Activated T-cell treated with anti-CD3 and anti-CD28 coated beads, Interleukin-2, amount 50 U/mL, for 72 hours (primary cell): ENCODE data around the gene ELF2. TPM values are rescaled to one million over a fixed set of nuclear protein-coding genes. Genes with fewer than 3 reads are reported as not detected.
"Not testable (repeated sequence)": the region's sequence is repeated elsewhere in the genome, so short reads cannot be mapped to it uniquely, and the experiment has no call there.

Experiments used
- ATAC-seq, 2 donors: fragments of 150-1000 bp; cut with Tn5 transposase; replicated peaks in 1 of 2; 2 replicates each; pipeline ENCODE4 v1.10.0; 2021; ENCODE audit warnings: moderate library complexity in 2 of 2, mild to moderate bottlenecking in 1 of 2
- DNase-seq, 2 donors: peaks; one replicate each; pipeline ENCODE4 v3.0.0; 2021 to 2022; ENCODE audit warnings: mixed read lengths in 1 of 2
- H3K27ac Mint-ChIP-seq: one replicate; pipeline ENCODE4 v1.8.0; 2022; ENCODE audit warnings: mild to moderate bottlenecking, moderate library complexity, mixed read lengths
- H3K27me3 Mint-ChIP-seq: one replicate; pipeline ENCODE4 v1.8.0; 2022; ENCODE audit warnings: low read depth, mixed read lengths
- H3K36me3 Mint-ChIP-seq, 2 donors: one replicate each; pipeline ENCODE4 v1.8.0; 2022; ENCODE audit warnings: mixed read lengths in 2 of 2, mild to moderate bottlenecking in 1 of 2; ENCODE audit not compliant: insufficient read depth in 2 of 2
- H3K4me1 Mint-ChIP-seq: one replicate; pipeline ENCODE4 v1.8.0; 2022; ENCODE audit warnings: low read depth, mixed read lengths
- H3K4me3 Mint-ChIP-seq, 2 donors: one replicate each; pipeline ENCODE4 v1.8.0; 2022; ENCODE audit warnings: mild to moderate bottlenecking in 2 of 2, mixed read lengths in 2 of 2, moderate library complexity in 2 of 2
- H3K9me3 Mint-ChIP-seq, 2 donors: one replicate each; pipeline ENCODE4 v1.8.0; 2022; ENCODE audit warnings: mixed read lengths in 2 of 2
- total RNA-seq, 2 donors: library from RNA; stranded (reverse); gene quantifications; one replicate each; pipeline ENCODE4 v1.2.3, GENCODE V29; 2022

The ELF2 gene
- total RNA-seq: 10 to 100 TPM; 34.8 to 36.4 TPM

- Mint-ChIP-seq H3K27ac (peak within 1 kb of the TSS; percentile 63), H3K36me3 (no peaks in the 10 kb centered on the region), H3K27me3 (no peaks in the 10 kb centered on the region), H3K4me1 (peaks cover 27% of the 10 kb centered on the region), H3K9me3 (no peaks in the 10 kb centered on the region), H3K4me3 (peak within 1 kb of the TSS; percentile 95 to 97)
- DNase-seq: peak; percentile 90
- peak; percentile 62 to 65 for ATAC-seq
These were observed at the start of gene ELF2 for GRCh38 chr4:139177049-139177868. Gene ELF2 (minus strand): TSS chr4:139177218. CDS start chr4:139137701, 39,517 bp downstream.

DNA sequence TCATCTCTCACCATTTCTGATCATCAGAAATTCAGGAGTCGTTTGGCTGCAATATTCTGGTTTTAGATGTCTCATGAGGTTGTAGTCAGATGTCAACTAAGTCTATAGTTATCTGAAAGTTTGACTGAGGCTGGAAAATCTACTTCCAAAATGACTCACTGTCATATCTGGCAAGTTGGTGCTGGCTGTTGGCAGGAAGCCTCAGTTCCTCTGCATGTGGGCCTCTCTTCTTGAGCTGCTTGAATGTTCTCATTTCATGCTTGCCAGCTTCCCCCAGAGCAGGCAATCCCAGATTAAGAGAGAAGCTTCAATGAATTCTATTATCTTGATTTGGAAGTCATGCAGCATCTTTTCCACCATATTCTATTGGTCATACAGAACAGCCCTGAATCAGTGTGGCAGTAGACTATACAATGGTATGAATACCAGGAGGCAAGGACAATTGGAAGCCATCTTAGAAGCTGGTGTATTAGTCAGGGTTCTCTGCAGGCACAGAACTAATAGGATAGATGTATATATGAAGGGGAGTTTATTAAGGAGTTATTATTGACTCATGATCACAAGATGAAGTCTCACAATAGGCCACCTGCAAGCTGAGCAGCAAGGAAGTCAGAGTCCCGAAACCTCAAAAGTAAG, 46.8 kb upstream of the ELF2 start:
- Mint-ChIP-seq H3K36me3 (no peaks in the 10 kb centered on the region), H3K4me3 (no peak overlapping the region), H3K4me1 (peaks cover 19% of the 10 kb centered on the region), H3K9me3 (no peaks in the 10 kb centered on the region), H3K27me3 (no peaks in the 10 kb centered on the region), H3K27ac (no peak overlapping the region)
- ATAC-seq (peak; percentile 48 to 59), DNase-seq (peak in 1 of 2 donors; percentile 12)

- H3K4me1 Mint-ChIP-seq: peaks cover 19% of the 10 kb centered on the region
- H3K27me3 Mint-ChIP-seq: no peaks in the 10 kb centered on the region
- no peak overlapping the region for H3K27ac Mint-ChIP-seq
- H3K9me3 Mint-ChIP-seq: no peaks in the 10 kb centered on the region
- H3K4me3 Mint-ChIP-seq: no peak overlapping the region
- H3K36me3 Mint-ChIP-seq: no peaks in the 10 kb centered on the region
- DNase-seq (no peak), ATAC-seq (no peak)
These were observed 45.2 kb upstream of the ELF2 start for GRCh38 chr4:139222215-139222614.

DNA sequence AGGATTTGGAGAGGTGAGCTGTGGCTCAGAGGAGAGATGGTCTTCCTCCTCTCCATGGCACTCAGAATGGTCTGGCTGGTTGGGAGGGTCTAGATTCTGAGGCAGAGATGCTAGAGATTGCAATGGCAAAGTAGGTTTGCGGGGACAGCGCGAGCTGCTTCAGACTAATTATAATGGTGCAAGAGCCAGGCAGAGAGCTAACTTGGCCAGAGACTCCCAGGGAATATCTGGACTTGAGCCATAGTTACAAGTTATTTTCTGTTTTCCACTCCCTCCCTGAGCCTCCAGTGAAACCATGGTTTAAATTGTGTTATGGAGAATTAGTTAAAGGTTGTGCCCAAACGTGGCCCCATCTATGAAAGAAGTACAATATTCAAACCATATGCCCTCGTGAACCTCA, 44.7 kb upstream of the ELF2 start:
- Mint-ChIP-seq H3K9me3 (no peaks in the 10 kb centered on the region), H3K27me3 (no peaks in the 10 kb centered on the region), H3K4me3 (no peak overlapping the region), H3K27ac (no peak overlapping the region), H3K36me3 (no peaks in the 10 kb centered on the region), H3K4me1 (peaks cover 19% of the 10 kb centered on the region)
- DNase-seq: no peak
- no peak for ATAC-seq

GRCh38 chr4:139219450-139220055, 42.5 kb upstream of the ELF2 start:
- DNase-seq: no peak
- H3K9me3 Mint-ChIP-seq: no peaks in the 10 kb centered on the region
- no peak overlapping the region for H3K27ac Mint-ChIP-seq
- no peak overlapping the region for H3K4me3 Mint-ChIP-seq
- no peaks in the 10 kb centered on the region for H3K36me3 Mint-ChIP-seq
- H3K4me1 Mint-ChIP-seq: peaks cover 19% of the 10 kb centered on the region
- H3K27me3 Mint-ChIP-seq: no peaks in the 10 kb centered on the region
- ATAC-seq: no peak

DNA sequence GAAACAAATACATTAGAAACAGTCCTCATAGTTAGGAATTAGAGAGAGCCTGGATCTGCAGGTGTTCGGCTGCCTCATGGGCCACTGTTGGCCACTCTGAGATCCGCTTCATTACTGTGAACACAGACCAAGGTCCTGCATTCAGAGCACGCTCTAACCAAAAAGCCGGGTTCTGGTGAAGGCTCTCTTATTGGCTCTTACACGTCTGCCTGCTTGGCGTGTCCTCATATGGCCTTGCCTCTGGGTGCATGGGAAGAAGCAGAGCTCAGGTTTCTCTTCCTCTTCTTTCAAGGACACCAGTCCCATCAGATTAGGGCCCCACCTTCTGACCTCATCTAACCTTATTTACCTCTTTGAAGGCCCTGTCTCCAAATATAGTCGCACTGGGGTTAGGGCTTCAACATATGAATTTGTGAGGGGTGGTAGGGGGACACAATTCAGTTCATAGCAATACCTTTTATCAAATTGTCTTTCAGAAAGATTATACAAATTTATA, 37.1 kb upstream of the ELF2 start:
- no peaks in the 10 kb centered on the region for H3K9me3 Mint-ChIP-seq
- no peaks in the 10 kb centered on the region for H3K36me3 Mint-ChIP-seq
- H3K4me1 Mint-ChIP-seq: no peaks in the 10 kb centered on the region
- H3K4me3 Mint-ChIP-seq: no peak overlapping the region
- DNase-seq (no peak), ATAC-seq (no peak)
- no peaks in the 10 kb centered on the region for H3K27me3 Mint-ChIP-seq
- no peak overlapping the region for H3K27ac Mint-ChIP-seq

GRCh38 chr4:139213633-139214032, 36.6 kb upstream of the ELF2 start:
- not testable (repeated sequence) for H3K27ac Mint-ChIP-seq, ATAC-seq, H3K36me3 Mint-ChIP-seq, DNase-seq, H3K4me1 Mint-ChIP-seq, H3K27me3 Mint-ChIP-seq, H3K9me3 Mint-ChIP-seq, H3K4me3 Mint-ChIP-seq

- Mint-ChIP-seq H3K4me3 (no peak overlapping the region), H3K4me1 (peaks cover 10% of the 10 kb centered on the region), H3K27ac (no peak overlapping the region), H3K9me3 (no peaks in the 10 kb centered on the region), H3K36me3 (no peaks in the 10 kb centered on the region), H3K27me3 (no peaks in the 10 kb centered on the region)
- ATAC-seq: no peak
- DNase-seq: no peak
These were observed 35.9 kb upstream of the ELF2 start for GRCh38 chr4:139212900-139213299.

DNA sequence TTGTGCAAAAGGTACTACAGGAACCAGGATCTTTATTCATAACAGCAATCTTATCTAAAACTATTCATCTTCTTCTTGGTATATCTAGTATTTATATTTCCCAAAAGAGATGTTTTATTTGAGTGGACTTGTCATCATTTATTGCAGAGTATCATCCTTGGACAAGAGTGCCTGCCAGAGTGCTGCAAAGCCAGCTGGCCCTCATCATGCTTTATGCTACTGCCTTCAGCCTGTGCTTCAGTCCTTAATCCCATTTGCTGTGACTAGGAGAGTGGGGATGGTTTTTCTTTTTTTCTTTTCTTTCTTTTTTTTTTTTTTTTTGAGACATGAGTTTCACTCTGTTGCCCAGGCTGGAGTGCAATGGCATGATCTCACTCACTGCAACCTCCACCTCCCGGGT, 33.5 kb upstream of the ELF2 start:
- peaks cover 18% of the 10 kb centered on the region for H3K4me1 Mint-ChIP-seq
- H3K27ac Mint-ChIP-seq: no peak overlapping the region
- no peaks in the 10 kb centered on the region for H3K36me3 Mint-ChIP-seq
- H3K4me3 Mint-ChIP-seq: no peak overlapping the region
- H3K27me3 Mint-ChIP-seq: no peaks in the 10 kb centered on the region
- ATAC-seq (no peak), DNase-seq (no peak)
- H3K9me3 Mint-ChIP-seq: no peaks in the 10 kb centered on the region

GRCh38 chr4:139209470-139210063, 32.5 kb upstream of the ELF2 start:
- no peak overlapping the region for H3K4me3 Mint-ChIP-seq
- H3K36me3 Mint-ChIP-seq: no peaks in the 10 kb centered on the region
- no peak overlapping the region for H3K27ac Mint-ChIP-seq
- H3K27me3 Mint-ChIP-seq: no peaks in the 10 kb centered on the region
- peaks cover 18% of the 10 kb centered on the region for H3K4me1 Mint-ChIP-seq
- H3K9me3 Mint-ChIP-seq: no peaks in the 10 kb centered on the region
- DNase-seq (no peak), ATAC-seq (no peak)

DNA sequence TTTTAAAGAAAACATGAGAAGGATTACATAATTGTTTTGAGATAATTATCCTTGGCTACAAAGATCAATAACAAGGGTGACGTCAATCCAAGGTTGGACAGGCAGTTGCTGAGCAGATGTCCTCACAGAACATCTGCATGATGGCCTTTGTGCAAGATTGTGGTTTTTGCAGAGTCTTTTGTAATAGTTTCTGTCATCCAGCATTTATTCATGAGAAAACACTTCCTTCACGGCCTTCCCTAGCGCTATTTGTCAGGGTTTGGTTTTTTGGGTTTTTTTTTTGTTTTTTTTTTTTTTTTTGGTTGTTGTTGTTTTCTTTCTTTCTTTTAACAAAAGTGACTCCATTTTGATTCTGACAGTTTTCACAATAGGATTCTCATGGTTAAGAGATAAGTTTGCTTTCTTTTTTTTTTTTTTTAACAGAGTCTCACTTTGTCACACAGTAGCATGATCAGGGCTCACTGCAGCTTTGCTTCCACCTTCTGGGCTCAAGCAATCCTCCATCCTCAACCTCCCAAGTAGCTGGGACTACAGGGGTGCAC, 31.5 kb upstream of the ELF2 start:
- Mint-ChIP-seq H3K4me1 (peaks cover 18% of the 10 kb centered on the region), H3K4me3 (no peak overlapping the region), H3K9me3 (no peaks in the 10 kb centered on the region), H3K27me3 (no peaks in the 10 kb centered on the region), H3K27ac (no peak overlapping the region), H3K36me3 (no peaks in the 10 kb centered on the region)
- ATAC-seq: no peak
- no peak for DNase-seq

DNA sequence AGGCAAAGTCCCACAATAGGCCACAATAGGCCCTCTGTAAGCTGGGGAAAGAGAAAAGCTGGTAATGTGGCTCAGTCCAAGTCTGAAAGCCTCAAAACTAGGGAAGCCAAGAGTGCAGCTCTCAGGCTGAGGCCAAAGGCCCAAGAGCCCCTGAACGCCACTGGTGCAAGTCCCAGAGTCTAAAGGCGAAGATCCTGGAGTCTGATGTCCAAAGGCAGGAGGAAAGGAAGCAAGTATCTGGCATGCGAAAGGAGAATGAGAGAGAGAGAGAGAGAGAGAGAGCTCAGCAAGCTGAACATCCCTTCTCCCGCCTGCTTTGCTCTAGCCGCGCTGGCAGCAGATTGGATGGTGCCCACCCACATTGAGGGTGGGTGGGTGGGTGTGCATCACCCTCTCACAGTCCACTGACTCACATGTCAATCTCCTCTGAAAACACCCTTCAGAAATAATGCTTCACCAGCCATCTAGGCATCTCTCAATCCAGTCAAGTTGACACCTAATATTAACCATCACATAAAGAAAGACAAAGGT, 30.9 kb upstream of the ELF2 start:
- Mint-ChIP-seq H3K27ac (no peak overlapping the region), H3K9me3 (no peaks in the 10 kb centered on the region), H3K4me1 (peaks cover 18% of the 10 kb centered on the region), H3K4me3 (no peak overlapping the region), H3K27me3 (no peaks in the 10 kb centered on the region), H3K36me3 (no peaks in the 10 kb centered on the region)
- ATAC-seq (no peak), DNase-seq (no peak)

DNA sequence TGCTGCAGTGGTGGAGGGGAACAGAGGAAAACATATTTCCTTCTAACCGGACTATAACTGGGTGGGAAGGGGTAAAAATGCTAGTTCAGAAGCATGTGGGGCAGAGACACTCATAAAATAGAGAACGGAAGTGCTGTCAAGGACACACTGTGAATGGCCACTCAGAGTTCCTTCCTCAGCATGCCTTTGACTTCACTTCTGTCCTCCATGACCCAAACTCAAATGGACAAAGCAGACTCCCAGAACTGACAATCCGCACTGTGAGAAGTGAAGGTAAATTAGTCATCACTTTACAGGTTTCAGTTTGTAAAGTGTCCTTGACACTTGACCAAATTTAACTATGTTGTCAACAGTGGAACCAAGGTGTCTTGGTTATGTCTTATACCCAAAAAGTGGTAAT, 30.2 kb upstream of the ELF2 start:
- Mint-ChIP-seq H3K4me3 (no peak overlapping the region), H3K27me3 (no peaks in the 10 kb centered on the region)
- DNase-seq: no peak

More for the DNA sequence above, 30.2 kb upstream of the ELF2 start:
- Mint-ChIP-seq H3K9me3 (no peaks in the 10 kb centered on the region), H3K36me3 (no peaks in the 10 kb centered on the region), H3K27ac (no peak overlapping the region), H3K4me1 (peaks cover 18% of the 10 kb centered on the region)
- no peak for ATAC-seq
